ENCODE data around the gene ADAM20.

The ADAM20 gene

GRCh38 chr14:70534904-70535303, at the start of gene ADAM20:
ADAM20 (minus strand) TSS chr14:70535004; CDS start chr14:70524757, 10,247 bp downstream.
- no peak for TF ChIP-seq ZNF274 (IDR thresholded peaks at IDR 0.05; ENCODE audit: low read depth, low read length)
- no peak within 1 kb of the TSS for H3K4me3 ChIP-seq (ENCODE audit: low read length)

- H3K4me3 ChIP-seq (ENCODE audit: low read length): no peak overlapping the region
- no peak for TF ChIP-seq ZNF274 (IDR thresholded peaks at IDR 0.05; ENCODE audit: low read depth, low read length)
These were observed 42.1 kb upstream of the ADAM20 start for GRCh38 chr14:70576891-70577290.

DNA sequence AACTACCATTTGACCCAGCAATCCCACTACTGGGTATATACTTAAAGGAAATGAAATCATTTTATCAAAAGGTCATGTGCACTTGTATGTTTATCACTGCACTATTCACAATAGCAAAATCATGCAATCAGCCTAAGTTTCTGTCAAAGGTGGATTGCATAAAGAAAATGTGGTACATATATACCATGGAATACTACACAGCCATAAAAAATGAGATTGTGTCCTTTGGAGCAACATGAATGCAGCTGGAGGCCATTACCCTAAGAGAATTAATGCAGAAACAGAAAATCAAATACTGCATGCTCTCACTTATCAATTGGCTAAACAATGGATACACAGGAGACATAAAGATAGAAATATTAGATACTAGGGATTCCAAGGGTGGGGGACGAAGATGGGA, 38.2 kb upstream of the ADAM20 start:
- H3K4me3 ChIP-seq (ENCODE audit: low read length): no peak overlapping the region
- TF ChIP-seq ZNF274 (IDR thresholded peaks at IDR 0.05; ENCODE audit: low read depth, low read length): no peak

GRCh38 chr14:70571139-70571538, 36.3 kb upstream of the ADAM20 start:
- no peak for TF ChIP-seq ZNF274 (IDR thresholded peaks at IDR 0.05; ENCODE audit: low read depth, low read length)
- H3K4me3 ChIP-seq (ENCODE audit: low read length): no peak overlapping the region

GRCh38 chr14:70567791-70568190, 33.0 kb upstream of the ADAM20 start:
- no peak for TF ChIP-seq ZNF274 (IDR thresholded peaks at IDR 0.05; ENCODE audit: low read depth, low read length)
- no peak overlapping the region for H3K4me3 ChIP-seq (ENCODE audit: low read length)

- no peak for TF ChIP-seq ZNF274 (IDR thresholded peaks at IDR 0.05; ENCODE audit: low read depth, low read length)
- no peak overlapping the region for H3K4me3 ChIP-seq (ENCODE audit: low read length)
These were observed 29.1 kb upstream of the ADAM20 start for GRCh38 chr14:70563869-70564268.

GRCh38 chr14:70563417-70563816, 28.6 kb upstream of the ADAM20 start:
- no peak overlapping the region for H3K4me3 ChIP-seq (ENCODE audit: low read length)
- TF ChIP-seq ZNF274 (IDR thresholded peaks at IDR 0.05; ENCODE audit: low read depth, low read length): no peak

- TF ChIP-seq ZNF274 (IDR thresholded peaks at IDR 0.05; ENCODE audit: low read depth, low read length): no peak
- no peak overlapping the region for H3K4me3 ChIP-seq (ENCODE audit: low read length)
These were observed 23.6 kb upstream of the ADAM20 start for GRCh38 chr14:70558356-70558755.

GRCh38 chr14:70555890-70556289, 21.1 kb upstream of the ADAM20 start:
- no peak overlapping the region for H3K4me3 ChIP-seq (ENCODE audit: low read length)
- no peak for TF ChIP-seq ZNF274 (IDR thresholded peaks at IDR 0.05; ENCODE audit: low read depth, low read length)

DNA sequence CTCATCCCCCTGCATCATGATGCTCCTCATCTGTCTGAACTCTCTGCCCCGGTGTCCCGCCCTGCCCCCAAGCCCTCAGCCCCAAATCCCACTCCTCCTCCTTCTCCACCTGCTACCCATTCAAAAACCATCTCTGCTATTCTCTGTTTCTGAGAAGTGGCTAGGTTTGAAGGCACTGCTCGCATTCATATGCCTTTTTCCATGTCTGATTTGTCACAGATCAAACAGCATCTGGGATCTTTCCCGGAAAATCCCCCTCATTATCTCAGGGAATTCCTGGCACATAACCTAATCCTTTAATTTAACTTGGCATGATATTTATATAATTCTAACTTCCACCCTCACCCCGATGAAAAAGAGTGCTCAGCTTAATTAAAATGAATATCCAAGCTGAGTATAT, 3.3 kb upstream of the ADAM20 start:
- no peak overlapping the region for H3K4me3 ChIP-seq (ENCODE audit: low read length)
- no peak for TF ChIP-seq ZNF274 (IDR thresholded peaks at IDR 0.05; ENCODE audit: low read depth, low read length)

DNA sequence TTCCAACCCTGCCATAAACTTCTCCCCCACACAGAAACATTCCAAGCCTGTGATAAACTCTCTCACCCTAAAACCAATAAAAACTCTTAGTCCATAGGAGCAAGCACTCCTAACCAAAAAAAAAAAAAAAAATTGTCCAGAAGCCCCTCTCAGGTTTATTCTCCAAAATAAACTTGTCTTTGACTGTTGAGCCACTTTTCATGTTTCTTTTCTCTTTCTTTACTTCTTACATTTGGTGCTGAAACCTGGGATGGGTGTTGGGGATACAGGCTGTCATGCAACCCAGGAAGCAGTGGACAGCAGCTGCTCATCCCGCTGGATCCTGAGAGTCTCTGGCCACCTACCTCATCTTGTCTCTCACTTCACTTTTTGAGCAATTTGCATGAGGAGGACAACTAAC, 2.0 kb upstream of the ADAM20 start:
- no peak for TF ChIP-seq ZNF274 (IDR thresholded peaks at IDR 0.05; ENCODE audit: low read depth, low read length)
- H3K4me3 ChIP-seq (ENCODE audit: low read length): no peak overlapping the region

- H3K4me3 ChIP-seq (ENCODE audit: low read length): no peak overlapping the region
- TF ChIP-seq ZNF274 (IDR thresholded peaks at IDR 0.05; ENCODE audit: low read depth, low read length): no peak
These were observed 4.4 kb downstream of the ADAM20 start for GRCh38 chr14:70530417-70530816.

- TF ChIP-seq ZNF274 (IDR thresholded peaks at IDR 0.05; ENCODE audit: low read depth, low read length): no peak
- no peak overlapping the region for H3K4me3 ChIP-seq (ENCODE audit: low read length)
These were observed 7.2 kb downstream of the ADAM20 start for GRCh38 chr14:70527501-70528105.

GRCh38 chr14:70525691-70526090, 9.1 kb downstream of the ADAM20 start:
- H3K4me3 ChIP-seq (ENCODE audit: low read length): no peak overlapping the region
- no peak for TF ChIP-seq ZNF274 (IDR thresholded peaks at IDR 0.05; ENCODE audit: low read depth, low read length)

DNA sequence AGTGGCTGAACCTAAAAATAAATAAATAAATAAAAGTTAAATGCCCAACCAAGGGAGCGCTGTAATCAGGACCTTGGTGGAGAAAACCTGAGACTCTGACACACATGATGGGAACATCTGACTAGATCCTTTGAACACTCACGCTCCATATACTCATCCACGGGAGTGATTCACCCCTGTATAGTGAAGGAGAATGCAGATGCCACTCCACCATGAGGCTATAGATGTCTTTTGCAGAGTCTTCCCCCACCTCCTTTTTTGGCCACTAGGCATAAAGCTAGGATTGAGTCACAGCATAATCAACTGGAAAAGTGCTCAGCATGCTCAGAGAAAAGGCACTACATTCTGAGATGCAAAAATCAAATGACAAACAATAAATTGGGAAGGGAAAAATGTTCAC, 19.0 kb downstream of the ADAM20 start:
- no peak for TF ChIP-seq ZNF274 (IDR thresholded peaks at IDR 0.05; ENCODE audit: low read depth, low read length)
- H3K4me3 ChIP-seq (ENCODE audit: low read length): no peak overlapping the region

Data from GM08714 (cell line).